ENCODE measurements around the gene TEX52.
A peak's percentile ranks its signal among the peaks of the same experiment; 100 is the strongest.
"Not testable (repeated sequence)": the region's sequence is repeated elsewhere in the genome, so short reads cannot be mapped to it uniquely, and the experiment has no call there.

The TEX52 gene

DNA sequence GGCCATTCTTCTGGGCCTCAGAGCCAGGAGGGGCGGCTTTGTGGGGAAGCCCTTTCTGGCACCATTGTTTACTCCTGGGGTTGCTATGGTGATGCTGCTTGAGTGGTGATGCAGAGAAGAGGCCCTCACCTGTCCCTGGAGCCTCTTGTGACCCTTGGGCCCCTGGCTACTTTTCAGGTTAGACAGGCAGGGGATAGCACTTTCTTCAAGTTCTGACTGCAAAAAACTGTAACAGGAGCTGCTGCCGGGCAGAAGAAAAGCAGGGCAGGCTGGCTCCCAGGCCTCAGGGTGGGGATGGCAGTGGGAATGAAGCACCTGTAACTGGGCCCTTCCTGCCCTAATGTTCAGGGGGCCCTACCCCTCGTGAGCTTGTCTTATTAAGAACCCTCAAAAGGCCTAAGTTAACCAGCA is at the start of gene TEX52:
TEX52 (minus strand) TSS at position 19 of the 411 bp plus-strand sequence; CDS start at position 6, 13 bp downstream.
- no peak for DNase-seq

DNA sequence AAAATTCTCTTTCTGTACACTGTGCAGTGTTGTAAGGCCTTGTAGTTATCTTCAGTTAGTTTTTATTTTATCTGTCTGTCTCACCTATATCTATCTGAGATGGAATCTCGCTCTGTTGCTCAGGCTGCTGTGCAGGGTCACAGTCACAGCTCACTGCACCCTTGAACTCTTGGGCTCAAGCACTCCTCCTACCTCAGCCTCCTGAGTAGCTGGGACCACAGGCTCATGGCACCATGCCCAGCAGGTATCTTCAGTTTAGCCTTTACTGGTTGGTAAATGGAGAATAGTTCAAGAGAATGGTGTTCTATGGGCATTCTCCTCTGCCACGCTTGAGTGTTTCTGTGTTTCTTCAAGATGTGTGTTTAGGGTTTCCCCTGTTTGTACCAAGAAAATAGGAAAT is 47.4 kb upstream of the TEX52 start:
- DNase-seq, result no peak

GRCh38 chr12:2902272-2902880 is 45.5 kb upstream of the TEX52 start:
- no peak for DNase-seq

- DNase-seq, result no peak
Observed at GRCh38 chr12:2900642-2901041, 43.8 kb upstream of the TEX52 start.

- no peak for DNase-seq
Observed at GRCh38 chr12:2897418-2897817, 40.6 kb upstream of the TEX52 start.

DNA sequence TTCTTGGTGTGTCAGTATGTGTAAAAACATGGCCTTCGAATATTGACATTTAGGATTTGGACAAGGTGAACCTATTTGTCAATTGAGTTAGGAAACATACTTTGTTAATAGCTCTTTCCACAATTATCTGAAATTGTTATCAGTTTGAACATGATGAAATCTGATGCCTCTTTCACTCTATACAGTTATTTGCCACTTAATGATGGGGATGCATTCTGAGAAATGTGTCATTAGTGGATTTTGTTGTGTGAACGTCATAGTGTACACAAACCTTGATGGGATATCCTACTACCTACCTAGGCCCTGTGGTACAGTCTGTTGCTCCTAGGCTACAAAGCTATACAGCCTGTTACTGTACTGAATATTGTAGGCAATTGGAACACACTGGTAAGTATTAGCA is 38.7 kb upstream of the TEX52 start:
- no peak for DNase-seq

DNA sequence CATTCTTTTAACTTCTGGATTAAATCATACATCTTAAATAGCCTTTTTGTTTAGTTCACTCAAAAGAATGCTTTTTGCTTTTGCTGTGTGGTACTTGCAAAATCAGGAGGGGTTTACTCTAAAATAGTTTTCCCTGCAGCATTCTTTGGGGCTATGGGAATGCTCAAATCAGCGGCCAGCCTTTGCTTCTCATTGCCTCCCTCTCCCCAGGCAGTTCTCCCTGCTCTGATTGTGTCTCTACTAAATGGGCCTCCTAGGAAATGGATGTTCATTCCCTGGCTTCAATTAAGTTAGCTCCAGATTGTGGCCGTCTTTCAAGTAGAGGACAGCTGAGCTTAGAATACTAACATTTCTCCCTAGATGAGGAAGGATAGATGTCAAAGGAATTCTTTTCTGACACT is 38.2 kb upstream of the TEX52 start:
- no peak for DNase-seq

DNA sequence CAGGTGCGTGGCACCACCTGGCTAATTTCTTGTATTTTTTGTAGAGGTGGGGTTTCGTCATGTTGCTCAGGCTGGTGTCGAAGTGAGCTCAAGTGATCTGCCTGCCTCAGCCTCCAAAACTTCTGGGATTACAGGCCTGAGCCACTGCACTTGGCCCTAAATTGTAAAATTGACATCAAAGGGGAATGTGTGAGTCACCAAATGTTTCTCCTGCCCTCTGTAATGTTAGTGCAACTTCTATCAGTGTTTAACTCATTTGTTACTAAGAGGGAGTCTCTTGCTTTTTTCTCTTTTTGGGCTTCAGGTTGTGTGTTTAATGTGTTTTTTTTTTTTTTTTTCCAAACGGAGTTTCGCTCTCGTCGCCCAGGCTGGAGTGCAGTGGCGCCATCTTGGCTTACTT is 36.2 kb upstream of the TEX52 start:
- no peak for DNase-seq

GRCh38 chr12:2892246-2892645 is 35.4 kb upstream of the TEX52 start:
- no peak for DNase-seq

DNA sequence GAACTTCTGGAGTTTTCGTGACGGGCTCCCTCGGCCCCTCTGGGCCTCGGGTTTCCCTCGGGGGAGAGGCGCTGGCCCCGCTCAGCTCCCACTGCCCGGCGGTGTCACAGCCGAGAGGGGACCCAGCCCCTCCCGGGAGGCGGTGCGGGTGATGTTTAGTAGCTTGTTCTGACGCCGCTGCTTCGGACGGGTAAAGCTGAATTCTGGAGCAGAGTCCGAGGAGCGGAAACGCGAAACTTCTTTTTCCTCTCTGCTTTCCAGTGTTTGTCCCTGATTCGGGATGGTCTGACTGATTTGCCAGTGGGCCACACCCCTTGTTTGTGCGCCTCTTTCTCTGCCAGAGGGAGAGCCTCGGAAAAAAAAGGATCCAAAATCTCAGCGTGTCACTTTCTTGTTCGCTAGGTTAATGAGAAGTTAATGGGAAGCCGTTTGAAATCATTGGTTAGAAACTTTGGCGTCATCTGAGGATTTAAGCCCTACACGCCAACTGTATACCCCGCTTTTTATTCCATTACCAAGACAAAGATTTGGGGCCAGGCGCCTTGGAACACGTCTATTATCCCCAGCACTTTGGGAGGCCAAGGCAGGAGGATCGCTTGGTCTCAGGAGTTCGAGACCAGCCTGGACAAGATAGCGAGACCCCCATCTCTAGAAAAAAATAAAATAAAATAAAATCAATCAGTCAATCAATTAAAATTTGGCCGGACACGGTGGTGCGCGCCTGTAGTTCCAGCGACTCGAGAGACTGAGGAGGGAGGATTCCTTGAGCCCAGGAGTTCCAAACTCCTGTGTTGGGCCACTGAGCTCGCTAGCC is 34.6 kb upstream of the TEX52 start:
- DNase-seq, result peak; percentile 27

GRCh38 chr12:2890388-2891239 is 33.8 kb upstream of the TEX52 start, which contains the start of gene TULP3:
Gene TULP3, plus strand, starts transcription at chr12:2890891. Its CDS starts 57 bp downstream, at chr12:2890948.
- peak; percentile 98 for DNase-seq

- no peak for DNase-seq
Observed at GRCh38 chr12:2890001-2890387, 33.2 kb upstream of the TEX52 start.

DNA sequence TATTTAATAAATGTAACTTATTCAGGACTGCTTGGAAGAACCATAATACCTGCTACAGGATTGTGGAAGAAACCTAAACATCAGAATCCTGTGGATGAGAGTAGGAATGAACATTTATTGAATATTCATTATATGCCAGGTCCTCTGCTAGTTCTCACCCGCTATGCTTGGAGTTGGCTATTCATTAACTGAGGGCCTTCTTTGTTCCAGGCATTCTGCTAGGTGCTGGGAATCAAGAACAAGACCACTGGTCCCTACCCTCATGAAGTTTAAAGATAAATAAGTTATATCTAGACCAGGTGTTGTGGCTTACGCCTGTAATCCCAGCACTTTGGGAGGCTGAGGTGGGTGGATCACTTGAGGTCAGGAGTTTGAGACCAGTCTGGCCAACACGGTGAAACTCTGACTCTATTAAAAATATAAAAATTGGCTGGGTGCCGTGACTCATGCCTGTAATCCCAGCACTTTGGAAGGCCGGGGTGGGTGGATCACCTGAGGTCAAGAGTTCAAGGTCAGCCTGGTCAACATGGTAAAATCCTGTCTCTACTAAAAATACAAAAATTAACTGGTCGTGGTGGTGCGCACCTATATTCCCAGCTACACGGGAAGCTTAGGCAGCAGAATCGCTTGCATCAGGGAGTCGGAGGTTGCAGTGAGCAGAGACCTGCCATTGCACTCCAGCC is 30.1 kb upstream of the TEX52 start:
- DNase-seq, result no peak

DNA sequence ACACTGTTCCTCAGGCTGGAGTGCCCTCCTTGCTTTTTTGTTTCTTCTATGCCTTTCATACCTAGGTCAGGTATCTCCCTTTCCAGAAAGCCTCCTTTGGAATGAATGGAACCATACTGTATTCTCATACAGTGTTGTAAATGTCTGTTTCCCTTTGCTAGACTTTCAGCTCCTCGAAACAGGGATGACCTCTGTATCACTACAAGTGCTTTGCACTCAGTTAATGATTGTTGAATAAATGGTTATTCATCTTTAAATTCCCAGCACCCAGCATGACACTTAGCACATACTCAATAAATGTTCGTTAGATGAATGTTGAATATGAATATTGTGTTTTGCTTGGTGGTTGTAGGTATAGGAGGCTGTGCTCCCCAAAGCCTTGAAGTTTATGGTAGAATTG is 28.0 kb upstream of the TEX52 start:
- no peak for DNase-seq

GRCh38 chr12:2879853-2880252 is 23.0 kb upstream of the TEX52 start:
- peak; percentile 41 for DNase-seq

DNA sequence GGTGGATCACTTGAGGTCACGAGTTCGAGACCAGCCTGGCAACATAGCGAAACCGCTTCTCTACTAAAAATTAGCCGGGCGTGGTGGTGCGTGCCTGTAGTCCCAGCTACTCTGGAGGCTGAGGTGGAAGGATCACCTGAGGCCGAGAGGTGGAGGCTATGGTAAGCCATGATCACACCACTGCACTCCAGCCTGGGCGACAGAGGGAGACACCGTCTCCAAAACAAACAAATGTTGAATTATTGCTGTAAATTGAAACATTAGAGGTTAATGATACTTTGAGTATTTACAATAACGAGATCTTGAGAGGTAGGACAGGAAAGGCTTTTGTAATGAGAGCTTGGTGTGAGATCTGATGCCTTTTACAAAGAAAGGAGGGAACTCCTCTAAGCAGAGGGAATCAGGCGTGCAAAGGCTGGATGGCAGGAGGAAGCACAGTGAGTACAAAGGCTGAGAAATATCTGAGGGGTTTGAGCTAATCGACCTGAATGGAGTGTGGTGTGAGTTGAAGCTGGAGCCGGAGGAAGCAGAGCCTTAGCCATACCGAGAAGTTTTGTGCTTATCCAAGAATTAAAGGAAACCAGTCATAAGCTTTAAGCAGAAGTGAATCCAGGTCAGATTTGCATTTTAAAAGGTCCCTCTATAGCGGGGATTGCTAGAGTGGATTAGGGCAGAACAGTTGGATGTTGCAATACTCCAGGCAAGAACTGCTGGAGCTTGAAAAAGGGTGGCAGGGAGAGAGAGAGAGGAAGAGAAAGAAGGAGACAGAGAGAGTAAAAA is 21.3 kb upstream of the TEX52 start:
- peak; percentile 39 for DNase-seq

- DNase-seq, result peak; percentile 93
Observed at GRCh38 chr12:2877047-2877952, 20.5 kb upstream of the TEX52 start, which contains the start of the genes FOXM1 and RHNO1. Gene FOXM1, minus strand, starts transcription at chr12:2877174. Its CDS starts 2,696 bp downstream, at chr12:2874478. Gene RHNO1, plus strand, starts transcription at chr12:2877223. Its CDS starts 8,144 bp downstream, at chr12:2885367.

DNA sequence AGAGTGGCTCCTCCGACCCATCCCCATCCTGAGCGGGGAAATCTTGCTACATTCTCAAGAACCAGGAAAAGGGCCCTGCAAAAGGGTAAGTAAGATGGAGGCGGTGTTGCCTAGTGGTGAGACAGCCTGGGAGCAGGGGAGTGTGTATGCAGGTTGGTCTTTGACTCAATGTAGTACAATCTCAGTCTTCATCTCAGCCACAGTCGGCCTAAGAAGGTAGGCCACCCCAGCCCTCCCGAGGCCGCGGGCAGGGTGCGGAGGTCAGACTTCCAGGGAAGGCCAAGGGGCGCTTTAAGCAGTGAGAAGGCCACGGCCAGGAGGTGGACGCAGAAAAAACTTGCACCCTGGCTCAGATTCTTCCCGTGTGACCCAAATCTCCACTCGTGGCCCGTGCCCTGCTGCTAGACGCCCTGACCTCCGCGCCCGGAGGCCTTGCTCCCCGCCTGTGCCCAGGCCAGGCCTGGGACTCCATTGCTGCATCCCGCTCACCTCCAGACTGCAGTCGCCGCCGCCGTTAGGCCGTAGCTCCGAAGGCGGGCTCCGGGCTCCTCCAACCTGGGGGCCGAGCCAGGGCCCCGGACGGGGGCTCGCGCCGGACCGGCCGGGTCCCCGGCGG is 19.7 kb upstream of the TEX52 start:
- peak; percentile 51 for DNase-seq

DNA sequence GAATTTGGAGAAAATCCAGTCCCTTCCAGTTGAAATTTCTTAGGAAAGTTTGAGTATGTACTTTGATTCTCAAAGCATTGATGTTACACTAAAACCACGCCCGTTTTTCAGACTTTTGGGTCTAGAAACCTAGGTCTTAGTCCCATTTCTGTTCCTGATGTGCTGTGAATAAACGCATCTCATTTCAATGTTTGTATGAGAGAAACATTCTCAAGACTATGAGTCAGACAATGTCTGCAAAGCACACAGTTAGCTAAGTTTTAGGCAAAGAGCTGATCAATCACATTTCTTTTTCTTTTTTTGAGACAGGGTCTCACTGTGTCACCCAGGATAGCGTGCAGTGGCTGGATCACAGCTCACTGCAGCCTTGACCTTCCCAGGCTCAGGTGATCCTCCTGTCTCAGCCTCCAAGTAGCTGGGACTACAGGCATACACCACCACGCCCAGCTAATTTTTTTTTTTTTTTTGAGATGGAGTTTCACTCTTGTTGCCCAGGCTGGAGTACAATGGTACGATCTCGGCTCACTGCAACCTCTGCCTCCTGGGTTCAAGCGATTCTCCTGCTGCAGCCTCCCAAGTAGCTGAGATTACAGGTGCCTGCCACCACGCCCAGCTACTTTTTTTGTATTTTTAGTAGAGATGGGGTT is 12.3 kb upstream of the TEX52 start:
- not testable (repeated sequence) for DNase-seq

DNA sequence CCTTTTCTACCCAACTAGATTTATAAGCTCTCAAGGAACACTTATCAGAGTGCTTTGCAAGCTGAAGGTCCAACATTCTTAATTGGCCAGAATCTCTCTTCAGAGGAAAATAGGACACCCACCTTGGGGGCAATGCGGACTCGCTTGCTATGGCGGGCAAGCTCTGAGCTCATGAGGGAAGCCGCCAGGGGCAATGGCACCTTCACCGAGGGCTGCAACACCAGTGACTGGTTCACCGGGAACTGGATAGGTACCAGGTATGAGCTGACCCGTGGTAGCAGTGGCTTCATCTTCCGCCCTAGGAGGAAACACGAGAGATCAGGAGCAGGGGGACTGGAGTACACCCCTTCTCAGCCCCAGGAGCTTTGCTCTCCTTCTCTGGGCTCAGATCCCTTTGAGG is 7.4 kb upstream of the TEX52 start:
- DNase-seq, result no peak
